Smooth muscle cell (in vitro differentiated cells): ENCODE measurements around the gene SUCLG1. TPM values are rescaled to one million over a fixed set of nuclear protein-coding genes. Genes with fewer than 3 reads are reported as not detected.

Experiments used
- DNase-seq: peaks from one replicate; lab custom pipeline; 2025; ENCODE audit not compliant: unreplicated experiment; lab: John Stamatoyannopoulos, UW
- H2AFZ ChIP-seq: fragments of 200-600 bp; sonication (generic); 2 replicates; pipeline ENCODE4 v1.6.0; 2016; ENCODE audit warnings: antibody characterized with exemption, low read depth, mild to moderate bottlenecking
- H3F3A ChIP-seq: fragments of 200-600 bp; sonication (generic); 2 replicates; pipeline ENCODE4 v1.6.0; 2017; ENCODE audit warnings: antibody characterized with exemption, low read depth
- H3K27ac ChIP-seq: fragments of 200-600 bp; sonication (generic); 2 replicates; pipeline ENCODE4 v1.5.1; 2016; ENCODE audit warnings: low read depth, mild to moderate bottlenecking
- H3K27me3 ChIP-seq: fragments of 200-600 bp; sonication (generic); 2 replicates; pipeline ENCODE4 v1.6.1; 2016; ENCODE audit warnings: low read depth, mild to moderate bottlenecking
- H3K36me3 ChIP-seq: fragments of 200-600 bp; sonication (generic); 2 replicates; pipeline ENCODE4 v1.5.1; 2016; ENCODE audit warnings: low read depth
- H3K4me1 ChIP-seq: fragments of 200-600 bp; sonication (generic); 2 replicates; pipeline ENCODE4 v1.5.1; 2016; ENCODE audit warnings: low read depth
- H3K4me2 ChIP-seq: fragments of 200-600 bp; sonication (generic); 2 replicates; pipeline ENCODE4 v1.6.0; 2016; ENCODE audit warnings: mild to moderate bottlenecking
- H3K4me3 ChIP-seq: fragments of 200-600 bp; sonication (generic); 2 replicates; pipeline ENCODE4 v1.5.1; 2016; ENCODE audit warnings: mild to moderate bottlenecking
- H3K79me2 ChIP-seq: fragments of 200-600 bp; sonication (generic); 2 replicates; pipeline ENCODE4 v1.6.0; 2016; ENCODE audit warnings: low read depth, mild to moderate bottlenecking
- H3K9ac ChIP-seq: fragments of 200-600 bp; sonication (generic); 2 replicates; pipeline ENCODE4 v1.6.0; 2016; ENCODE audit warnings: low read depth
- H3K9me3 ChIP-seq: fragments of 200-600 bp; sonication (generic); replicated peaks from 2 replicates; pipeline ENCODE4 v1.5.1; 2016; ENCODE audit warnings: low read depth
- H4K20me1 ChIP-seq: fragments of 200-600 bp; sonication (generic); 2 replicates; pipeline ENCODE4 v1.6.0; 2016; ENCODE audit warnings: low read depth
- WGBS: methylation state at CpG from one replicate; pipeline ENCODE4 v1.1.7; 2016; ENCODE audit warnings: low lambda C conversion rate; 5-methylcytosine and 5-hydroxymethylcytosine counted together
- polyA plus RNA-seq: library from polyadenylated mRNA; unstranded; fragments of >200 nt; fragmentation: Nextera tagmentation; extraction: Ambion mirVana; gene quantifications from 2 replicates; pipeline ENCODE4 v1.2.1, GENCODE V29; 2016
- total RNA-seq: library from RNA; depleted of rRNA; stranded (reverse); fragments of >200 nt; gene quantifications from 2 replicates; pipeline ENCODE4 v1.2.3, GENCODE V29; 2014
- TF ChIP-seq, protein P1 (sequence below): fragments of 200-600 bp; sonication (generic); IDR thresholded peaks from 2 replicates; pipeline ENCODE4 v1.5.1; 2017; ENCODE audit warnings: borderline replicate concordance, mild to moderate bottlenecking, antibody characterized with exemption; ENCODE audit not compliant: insufficient read depth, poor library complexity, severe bottlenecking

The SUCLG1 gene
- total and polyA plus RNA-seq, 2 experiments from 2014 or later, result 63.1 to 81.7 TPM

GRCh38 chr2:84486441-84487115, 27.5 kb upstream of the SUCLG1 start:
- Histone ChIP-seq H2AFZ (no peak overlapping the region), H3K79me2 (no peaks in the 10 kb centered on the region), H3K36me3 (no peaks in the 10 kb centered on the region), H3K4me3 (no peak overlapping the region), H3F3A (no peaks in the 10 kb centered on the region), H3K4me2 (no peak overlapping the region), H3K9ac (no peak overlapping the region), H3K27me3 (no peaks in the 10 kb centered on the region), H3K4me1 (peaks cover 8% of the 10 kb centered on the region), H3K9me3 (no peaks in the 10 kb centered on the region), H3K27ac (no peak overlapping the region), H4K20me1 (no peaks in the 10 kb centered on the region)
- TF ChIP-seq, protein P1, sequence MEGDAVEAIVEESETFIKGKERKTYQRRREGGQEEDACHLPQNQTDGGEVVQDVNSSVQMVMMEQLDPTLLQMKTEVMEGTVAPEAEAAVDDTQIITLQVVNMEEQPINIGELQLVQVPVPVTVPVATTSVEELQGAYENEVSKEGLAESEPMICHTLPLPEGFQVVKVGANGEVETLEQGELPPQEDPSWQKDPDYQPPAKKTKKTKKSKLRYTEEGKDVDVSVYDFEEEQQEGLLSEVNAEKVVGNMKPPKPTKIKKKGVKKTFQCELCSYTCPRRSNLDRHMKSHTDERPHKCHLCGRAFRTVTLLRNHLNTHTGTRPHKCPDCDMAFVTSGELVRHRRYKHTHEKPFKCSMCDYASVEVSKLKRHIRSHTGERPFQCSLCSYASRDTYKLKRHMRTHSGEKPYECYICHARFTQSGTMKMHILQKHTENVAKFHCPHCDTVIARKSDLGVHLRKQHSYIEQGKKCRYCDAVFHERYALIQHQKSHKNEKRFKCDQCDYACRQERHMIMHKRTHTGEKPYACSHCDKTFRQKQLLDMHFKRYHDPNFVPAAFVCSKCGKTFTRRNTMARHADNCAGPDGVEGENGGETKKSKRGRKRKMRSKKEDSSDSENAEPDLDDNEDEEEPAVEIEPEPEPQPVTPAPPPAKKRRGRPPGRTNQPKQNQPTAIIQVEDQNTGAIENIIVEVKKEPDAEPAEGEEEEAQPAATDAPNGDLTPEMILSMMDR, result no peak
- DNase-seq, result no peak
- 96% methylated on average over 2 of the region's 2 CpGs for WGBS

DNA sequence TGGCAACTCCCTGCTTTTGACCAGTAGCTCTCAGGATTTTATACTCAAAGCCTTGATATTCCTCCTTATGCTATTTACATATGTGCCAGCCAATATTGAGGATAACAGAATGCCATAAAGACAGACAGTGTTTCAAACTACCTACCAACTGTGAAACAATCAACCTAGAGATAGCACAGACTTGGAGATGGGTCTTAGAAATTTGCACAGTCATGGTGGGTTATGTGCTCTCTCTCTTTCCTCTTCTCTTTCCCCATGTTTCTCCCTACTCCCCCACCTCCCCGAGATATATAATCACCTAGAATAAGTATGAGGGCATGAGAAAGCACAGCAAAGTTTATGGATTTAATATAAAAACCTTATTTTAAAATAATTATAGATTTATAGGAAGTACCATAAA, 24.2 kb upstream of the SUCLG1 start:
- Histone ChIP-seq H4K20me1 (no peaks in the 10 kb centered on the region), H3K79me2 (no peaks in the 10 kb centered on the region), H2AFZ (no peak overlapping the region), H3K4me3 (no peak overlapping the region), H3K27ac (no peak overlapping the region), H3K4me2 (no peak overlapping the region), H3K4me1 (peaks cover 8% of the 10 kb centered on the region), H3K27me3 (no peaks in the 10 kb centered on the region), H3K36me3 (no peaks in the 10 kb centered on the region), H3F3A (no peaks in the 10 kb centered on the region), H3K9me3 (no peaks in the 10 kb centered on the region), H3K9ac (no peak overlapping the region)
- WGBS, result 75% methylated on average over 1 of the region's 1 CpG
- no peak for DNase-seq
- TF ChIP-seq, protein P1, result no peak

GRCh38 chr2:84482603-84483002, 23.5 kb upstream of the SUCLG1 start:
- DNase-seq, result no peak
- H3K4me1 ChIP-seq, result peaks cover 6% of the 10 kb centered on the region
- no peak overlapping the region for H2AFZ ChIP-seq
- H3K9me3 ChIP-seq, result no peaks in the 10 kb centered on the region
- no peak overlapping the region for H3K4me3 ChIP-seq
- H3K36me3 ChIP-seq, result no peaks in the 10 kb centered on the region
- H3F3A ChIP-seq, result no peaks in the 10 kb centered on the region
- no peaks in the 10 kb centered on the region for H3K79me2 ChIP-seq
- TF ChIP-seq, protein P1, result no peak
- no peak overlapping the region for H3K4me2 ChIP-seq
- H3K27me3 ChIP-seq, result no peaks in the 10 kb centered on the region
- no peak overlapping the region for H3K27ac ChIP-seq
- no peak overlapping the region for H3K9ac ChIP-seq
- 69% methylated on average over 3 of the region's 3 CpGs for WGBS
- H4K20me1 ChIP-seq, result no peaks in the 10 kb centered on the region

- H2AFZ ChIP-seq, result no peak overlapping the region
Observed at GRCh38 chr2:84481702-84482101, 22.6 kb upstream of the SUCLG1 start.

More at GRCh38 chr2:84481702-84482101, 22.6 kb upstream of the SUCLG1 start:
- Histone ChIP-seq H4K20me1 (no peaks in the 10 kb centered on the region), H3K4me2 (no peak overlapping the region), H3K4me1 (no peaks in the 10 kb centered on the region), H3K4me3 (no peak overlapping the region), H3K27ac (no peak overlapping the region), H3K9me3 (no peaks in the 10 kb centered on the region), H3F3A (no peaks in the 10 kb centered on the region), H3K79me2 (no peaks in the 10 kb centered on the region), H3K9ac (no peak overlapping the region), H3K27me3 (no peaks in the 10 kb centered on the region), H3K36me3 (no peaks in the 10 kb centered on the region)
- DNase-seq, result no peak
- WGBS, result 54% methylated on average over 5 of the region's 5 CpGs
- TF ChIP-seq, protein P1, result no peak
